HCT116 (cell line): ENCODE measurements around the gene LRRC71. TPM values are rescaled to one million over a fixed set of nuclear protein-coding genes. Genes with fewer than 3 reads are reported as not detected.
A peak's percentile ranks its signal among the peaks of the same experiment; 100 is the strongest.

ENCODE experiments used
- ATAC-seq: fragments of 200-7000 bp; cut with Tn5 transposase; 2 replicates; pipeline ENCODE4 v1.9.1; 2020; ENCODE audit warnings: mild to moderate bottlenecking, moderate library complexity
- BruUV-seq: library from RNA; stranded (reverse); fragments of 400-500 nt; replicated peaks from 2 replicates; lab custom pipeline; 2021; lab: Mats Ljungman, UMichigan
- CTCF ChIA-PET: fragments of 300-600 bp; sonication (Branson Sonifier 250); formaldehyde crosslinking; loops from one replicate; lab custom pipeline; 2021; ENCODE audit warnings: antibody characterized with exemption; lab: Charles Lee
- POLR2A ChIA-PET: fragments of 300-600, 350-600 bp; sonication (Branson Sonifier 250); formaldehyde crosslinking; loops from one replicate; lab custom pipeline; 2021; ENCODE audit warnings: antibody characterized with exemption; lab: Charles Lee
- RAD21 ChIA-PET, 2 experiments: fragments of 300-600 bp; sonication (Branson Sonifier 250); formaldehyde crosslinking; loops; one replicate each; lab custom pipeline; 2023; ENCODE audit warnings: low total read pairs in 2 of 2; ENCODE audit not compliant: uncharacterized antibody in 2 of 2, unreplicated experiment in 2 of 2, low non-redundant PET in 1 of 2; lab: Charles Lee
- DNase-seq: peaks from one replicate; pipeline ENCODE4 v3.0.0-alpha.2; 2010; ENCODE audit warnings: low read depth, low spot score
- H2AFZ ChIP-seq: fragments of 200-600 bp; shearing (Covaris generic), sonication (generic); 2 replicates; pipeline ENCODE4 v1.6.1; 2017; ENCODE audit warnings: low read depth, mixed run types, mixed read lengths, antibody characterized with exemption, low read length; ENCODE audit not compliant: poor library complexity, severe bottlenecking
- H3K27ac ChIP-seq: 2 replicates; pipeline ENCODE4 v1.5.1; 2012; ENCODE audit warnings: low read depth, low read length
- H3K27me3 ChIP-seq: fragments of 200-600 bp; sonication (generic); 2 replicates; pipeline ENCODE4 v1.6.1; 2016; ENCODE audit warnings: mixed run types, low read length, mixed read lengths; ENCODE audit not compliant: insufficient read depth
- H3K36me3 ChIP-seq, 2 experiments: fragments of 200-500 bp in 1 of 2; fragments of 200-600 bp in 1 of 2; sonication (Bioruptor generic) in 1 of 2; sonication (generic) in 1 of 2; 2 replicates each; pipeline versions ENCODE4 v1.5.1 to v1.6.1; 2014 to 2016; ENCODE audit warnings: low read length in 2 of 2, inconsistent platforms in 1 of 2, mixed read lengths in 1 of 2, mixed run types in 1 of 2; ENCODE audit not compliant: insufficient read depth in 2 of 2, control insufficient read depth in 1 of 2
- H3K4me1 ChIP-seq, 2 experiments: fragments of 200-600 bp in 1 of 2; sonication (generic) in 1 of 2; 2 replicates each; pipeline versions ENCODE4 v1.5.1 to v1.6.1; 2012 to 2017; ENCODE audit warnings: low read length in 2 of 2, inconsistent platforms in 1 of 2, mild to moderate bottlenecking in 1 of 2, mixed read lengths in 1 of 2, mixed run types in 1 of 2, moderate library complexity in 1 of 2; ENCODE audit not compliant: insufficient read depth in 2 of 2, control insufficient read depth in 1 of 2
- H3K4me2 ChIP-seq: fragments of 200-600 bp; sonication (generic); 2 replicates; pipeline ENCODE4 v1.6.1; 2017; ENCODE audit warnings: mixed run types, low read length, mixed read lengths
- H3K4me3 ChIP-seq, 2 experiments: fragments of 200-600 bp in 1 of 2; sonication (generic) in 1 of 2; replicated peaks in 1 of 2; 2 replicates each; pipeline ENCODE4 v1.5.1; 2011 to 2016; ENCODE audit warnings: low read length in 2 of 2, control low read depth in 1 of 2, low read depth in 1 of 2, mild to moderate bottlenecking in 1 of 2, mixed read lengths in 1 of 2, mixed run types in 1 of 2
- H3K79me2 ChIP-seq: fragments of 200-600 bp; sonication (generic); 2 replicates; pipeline ENCODE4 v1.6.1; 2017; ENCODE audit warnings: mild to moderate bottlenecking, mixed run types, low read length, moderate library complexity, mixed read lengths; ENCODE audit not compliant: insufficient read depth
- H3K9ac ChIP-seq: fragments of 200-600 bp; sonication (generic); 2 replicates; pipeline ENCODE4 v1.6.1; 2016; ENCODE audit warnings: low read length, mixed read lengths
- H3K9me2 ChIP-seq: fragments of 200-600 bp; sonication (generic), shearing (Covaris generic); 2 replicates; pipeline ENCODE4 v1.6.1; 2017; ENCODE audit warnings: mixed run types, mild to moderate bottlenecking, moderate library complexity; ENCODE audit not compliant: insufficient read depth
- H3K9me3 ChIP-seq, 2 experiments: fragments of 200-500 bp in 1 of 2; fragments of 200-600 bp in 1 of 2; sonication (Bioruptor generic) in 1 of 2; sonication (generic) in 1 of 2; 2 replicates each; pipeline ENCODE4 v1.6.1; 2014 to 2017; ENCODE audit warnings: low read length in 2 of 2, mixed read lengths in 2 of 2, inconsistent platforms in 1 of 2, low read depth in 1 of 2, mild to moderate bottlenecking in 1 of 2, mixed run types in 1 of 2, moderate library complexity in 1 of 2; ENCODE audit not compliant: control insufficient read depth in 1 of 2, insufficient read depth in 1 of 2
- H4K20me1 ChIP-seq: fragments of 200-600 bp; sonication (generic), shearing (Covaris generic); 2 replicates; pipeline ENCODE4 v1.6.1; 2017; ENCODE audit warnings: mixed run types, mild to moderate bottlenecking, moderate library complexity; ENCODE audit not compliant: insufficient read depth
- CEBPB ChIP-seq: IDR thresholded peaks from 2 replicates; pipeline ENCODE4 v1.6.1; 2012; ENCODE audit warnings: low read depth
- FOSL1 ChIP-seq: IDR thresholded peaks from 2 replicates; pipeline ENCODE4 v1.6.1; 2012; ENCODE audit warnings: low read depth
- POLR2A ChIP-seq: IDR thresholded peaks from 2 replicates; pipeline ENCODE4 v1.7.0; 2011; ENCODE audit warnings: borderline replicate concordance; ENCODE audit not compliant: insufficient read depth, insufficient read length; ENCODE audit errors: extremely low read depth
- RAD21 ChIP-seq: IDR thresholded peaks from 2 replicates; pipeline ENCODE4 v1.6.1; 2012; ENCODE audit warnings: low read depth, mild to moderate bottlenecking
- REST ChIP-seq: IDR thresholded peaks from 2 replicates; pipeline ENCODE4 v1.6.1; 2012; ENCODE audit warnings: low read depth
- SIN3A ChIP-seq: IDR thresholded peaks from 2 replicates; pipeline ENCODE4 v1.6.1; 2012; ENCODE audit warnings: low read depth
- SP1 ChIP-seq: IDR thresholded peaks from 2 replicates; pipeline ENCODE4 v1.6.1; 2012; ENCODE audit warnings: low read depth
- YY1 ChIP-seq: IDR thresholded peaks from 2 replicates; pipeline ENCODE4 v1.6.1; 2011; ENCODE audit warnings: low read length, low read depth, moderate library complexity, mild to moderate bottlenecking; ENCODE audit not compliant: insufficient replicate concordance; ENCODE audit errors: extremely low read depth
- ZFX ChIP-seq: fragments of 450-650 bp; IDR thresholded peaks from 2 replicates; pipeline ENCODE4 v1.6.1; 2017
- intact Hi-C: fragments of 100-400 bp; cut with micrococcal nuclease; formaldehyde crosslinking; loops from 2 replicates; pipeline ENCODE4 v1.10.0; 2022
- total RNA-seq: library from RNA; stranded (reverse); gene quantifications from one replicate; pipeline ENCODE4 v1.2.1, GENCODE V29; 2021; ENCODE audit not compliant: unreplicated experiment
- TF ChIP-seq, protein P1 (sequence below): IDR thresholded peaks from 2 replicates; pipeline ENCODE4 v1.6.1; 2012

Gene LRRC71
- total RNA-seq, 1 experiment from 2014 or later: not detected

- Histone ChIP-seq H3K27ac (peak overlapping the region; percentile 61), H3K9me3 (no peaks in the 10 kb centered on the region; a peak in 1 of 4 replicates), H2AFZ (no peak overlapping the region), H3K4me1 (peaks cover 6 to 27% of the 10 kb centered on the region in 2 experiments; a peak in 3 of 4 replicates), H3K4me3 (no peak overlapping the region), H3K4me2 (peak overlapping the region; percentile 85), H3K9me2 (no peaks in the 10 kb centered on the region), H3K79me2 (no peaks in the 10 kb centered on the region), H3K27me3 (no peaks in the 10 kb centered on the region), H4K20me1 (no peaks in the 10 kb centered on the region), H3K9ac (peak overlapping the region; percentile 80), H3K36me3 (no peaks in the 10 kb centered on the region)
- no peak for DNase-seq
- TF ChIP-seq, protein P1, sequence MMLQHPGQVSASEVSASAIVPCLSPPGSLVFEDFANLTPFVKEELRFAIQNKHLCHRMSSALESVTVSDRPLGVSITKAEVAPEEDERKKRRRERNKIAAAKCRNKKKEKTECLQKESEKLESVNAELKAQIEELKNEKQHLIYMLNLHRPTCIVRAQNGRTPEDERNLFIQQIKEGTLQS: no peak
- TF ChIP-seq CEBPB (no peak), YY1 (no peak)
- ChIA-PET RAD21 (no interaction called here), POLR2A (no interaction called here), CTCF (no interaction called here)
- no TSS peak for BruUV-seq
- no peak for ATAC-seq
- intact Hi-C loops: no loop called here
Measured at GRCh38 chr1:156906206-156906906, 14.1 kb upstream of the LRRC71 start.

GRCh38 chr1:156908541-156908940 is 11.9 kb upstream of the LRRC71 start:
- Histone ChIP-seq H3K27ac (peak overlapping the region; percentile 61; the same call in 1 of the 2 replicates), H3K4me1 (peaks cover 6 to 27% of the 10 kb centered on the region in 2 experiments; a peak in 3 of 4 replicates), H3K27me3 (no peaks in the 10 kb centered on the region), H3K79me2 (no peaks in the 10 kb centered on the region), H3K9me3 (no peaks in the 10 kb centered on the region; a peak in 1 of 4 replicates), H3K4me3 (peak overlapping the region; percentile 75 to 91), H3K9me2 (no peaks in the 10 kb centered on the region), H2AFZ (no peak overlapping the region), H4K20me1 (no peaks in the 10 kb centered on the region), H3K9ac (peak overlapping the region; percentile 80), H3K36me3 (peaks cover 0 to 4% of the 10 kb centered on the region in 2 experiments; a peak in 2 of 4 replicates), H3K4me2 (peak overlapping the region; percentile 85)
- ATAC-seq: no peak
- intact Hi-C loops: no loop called here
- TF ChIP-seq RAD21 (no peak), REST (no peak), FOSL1 (no peak), SIN3A (no peak), YY1 (no peak), ZFX (no peak), POLR2A (no peak), SP1 (no peak)
- TF ChIP-seq, protein P1: no peak
- BruUV-seq: no TSS peak
- CTCF ChIA-PET: no interaction called here
- DNase-seq: no peak
- RAD21 ChIA-PET: no interaction called here
- POLR2A ChIA-PET: no interaction called here
